HG02571 (cell line): ENCODE results near the gene ZBTB46.
"Not testable (repeated sequence)": the region's sequence is repeated elsewhere in the genome, so short reads cannot be mapped to it uniquely, and the experiment has no call there.

Experiments
- ATAC-seq: cut with Tn5 transposase; IDR thresholded peaks from one replicate; pipeline ENCODE4 v1.9.1; 2021; ENCODE audit warnings: mild to moderate bottlenecking, moderate library complexity; ENCODE audit not compliant: unreplicated experiment

The ZBTB46 gene

DNA sequence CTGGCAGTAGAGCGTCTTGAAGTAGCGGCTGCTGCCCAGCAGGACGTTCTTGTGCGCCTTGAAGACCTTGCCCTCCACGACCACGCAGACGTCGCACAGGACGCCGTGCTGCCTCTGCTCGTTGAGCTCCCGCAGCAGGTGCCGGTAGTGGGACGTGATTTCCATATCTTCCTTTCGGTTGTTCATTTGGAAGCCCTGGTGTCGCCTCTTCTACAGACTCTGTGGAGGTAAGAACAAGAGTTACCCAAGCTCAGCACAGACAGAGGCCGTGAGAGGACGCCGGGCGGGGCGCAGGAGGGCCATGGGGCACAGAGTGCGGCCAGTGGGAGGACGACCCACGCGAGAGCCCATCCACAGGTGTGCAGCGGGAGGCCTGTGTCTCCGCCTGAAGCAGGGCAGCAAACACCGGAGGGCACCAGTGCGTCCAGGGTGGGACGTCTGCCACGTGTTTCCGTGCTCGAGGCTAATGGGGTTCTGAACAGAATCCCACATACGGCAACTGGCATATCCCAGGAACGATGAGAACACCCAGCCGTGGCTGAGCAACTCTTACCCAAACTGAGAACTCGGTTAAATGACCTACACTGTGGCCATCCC lies 40.4 kb downstream of the ZBTB46 start:
- ATAC-seq, result no peak

DNA sequence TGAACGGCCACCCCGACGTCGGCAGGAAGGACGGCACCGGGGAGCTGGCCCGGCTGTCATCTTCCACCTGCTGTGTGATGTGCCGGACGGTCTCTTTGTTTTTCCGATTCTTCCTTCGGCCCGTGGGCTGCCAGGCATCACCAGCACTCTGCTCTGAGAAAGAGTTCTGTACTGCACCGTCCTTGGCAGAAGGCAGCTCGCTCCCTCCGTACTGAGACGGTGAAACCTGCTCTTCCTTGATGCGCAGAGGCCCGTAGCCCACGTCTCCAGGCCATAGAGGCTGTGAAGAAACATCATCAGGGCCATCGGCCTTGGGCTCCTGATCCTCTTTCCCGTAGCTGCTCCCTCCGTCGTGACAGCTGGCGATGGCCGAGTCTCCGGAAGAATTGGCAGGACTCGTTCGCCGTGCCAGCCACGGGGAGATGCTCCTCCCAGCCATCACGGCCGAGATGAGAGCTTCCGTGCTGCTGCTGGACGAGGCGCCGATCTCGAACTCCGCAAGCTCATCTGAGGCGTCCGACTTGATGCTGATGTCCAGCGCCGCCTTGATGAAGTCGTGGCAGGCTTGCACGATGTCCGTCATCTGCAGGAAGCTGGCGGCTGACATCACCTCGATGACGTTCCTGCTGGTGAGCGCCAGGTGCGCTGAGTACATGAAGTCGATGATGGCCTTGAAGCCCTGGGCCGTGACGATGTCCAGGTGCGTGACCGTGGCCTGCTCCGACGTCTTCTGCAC lies 41.1 kb downstream of the ZBTB46 start:
- ATAC-seq, result no peak

- ATAC-seq, result no peak
Observed at GRCh38 chr20:63787749-63788148, 43.3 kb downstream of the ZBTB46 start.

DNA sequence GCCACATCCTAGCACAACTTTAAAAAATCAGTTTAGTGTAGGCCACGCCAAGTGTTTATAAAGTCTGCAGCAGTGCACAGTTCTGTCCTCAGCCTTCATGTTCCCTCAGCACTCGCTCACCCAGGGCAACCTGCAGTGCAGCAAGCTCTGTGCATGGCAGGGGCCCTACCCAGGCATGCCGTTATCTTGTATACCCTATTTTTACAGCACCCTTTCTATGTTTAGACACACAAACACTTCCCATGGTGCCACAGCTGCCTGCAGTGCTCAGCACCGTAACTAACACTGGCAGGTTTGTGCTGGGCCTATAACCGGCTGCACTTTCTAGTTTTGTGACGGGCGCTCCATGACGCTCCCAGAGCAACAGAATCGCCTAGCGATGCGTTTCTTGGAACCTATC lies 43.8 kb downstream of the ZBTB46 start:
- ATAC-seq, result no peak

- no peak for ATAC-seq
Observed at GRCh38 chr20:63785691-63786131, 45.4 kb downstream of the ZBTB46 start.

DNA sequence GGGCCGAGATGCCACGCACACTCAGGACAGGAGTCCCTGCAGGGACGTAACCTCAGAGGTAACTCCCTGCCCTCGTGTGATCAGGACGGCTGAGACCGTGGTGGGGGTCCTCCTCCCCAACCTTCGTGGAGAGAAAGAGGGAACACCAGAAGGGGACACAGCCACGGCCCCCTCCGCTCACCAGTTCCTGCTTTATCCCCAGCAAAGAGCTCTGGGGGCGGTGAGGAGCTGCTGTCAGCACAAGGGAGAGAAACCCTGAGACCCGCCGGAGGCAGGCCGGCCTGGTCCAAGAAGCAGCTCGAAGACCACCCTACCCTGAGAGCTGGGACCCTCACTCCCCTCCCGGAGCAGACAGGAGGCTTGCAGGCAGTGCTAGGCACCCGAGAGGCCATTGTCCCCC lies 47.1 kb downstream of the ZBTB46 start:
- ATAC-seq, result no peak

- no peak for ATAC-seq
Observed at GRCh38 chr20:63782521-63782971, 48.5 kb downstream of the ZBTB46 start.

GRCh38 chr20:63782051-63782471 lies 49.0 kb downstream of the ZBTB46 start:
- no peak for ATAC-seq

DNA sequence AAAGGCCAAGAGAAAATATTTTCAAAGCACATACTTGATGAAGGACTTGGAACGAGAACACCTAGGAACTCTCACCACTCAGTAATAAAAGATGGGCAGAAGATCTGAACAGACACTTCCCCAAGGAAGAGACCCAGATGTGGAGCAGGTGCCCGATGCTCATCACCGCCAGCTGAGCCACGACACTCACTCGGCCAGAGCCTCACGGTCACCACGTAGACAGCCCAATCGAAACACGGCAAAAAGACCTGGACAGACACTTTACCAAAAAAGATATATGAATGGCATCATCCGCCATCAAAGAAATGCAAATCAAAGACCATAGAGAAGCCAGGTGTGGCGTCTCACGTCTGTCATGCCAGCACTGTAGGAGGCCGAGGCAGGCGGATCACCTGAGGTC lies 49.9 kb downstream of the ZBTB46 start:
- no peak for ATAC-seq

DNA sequence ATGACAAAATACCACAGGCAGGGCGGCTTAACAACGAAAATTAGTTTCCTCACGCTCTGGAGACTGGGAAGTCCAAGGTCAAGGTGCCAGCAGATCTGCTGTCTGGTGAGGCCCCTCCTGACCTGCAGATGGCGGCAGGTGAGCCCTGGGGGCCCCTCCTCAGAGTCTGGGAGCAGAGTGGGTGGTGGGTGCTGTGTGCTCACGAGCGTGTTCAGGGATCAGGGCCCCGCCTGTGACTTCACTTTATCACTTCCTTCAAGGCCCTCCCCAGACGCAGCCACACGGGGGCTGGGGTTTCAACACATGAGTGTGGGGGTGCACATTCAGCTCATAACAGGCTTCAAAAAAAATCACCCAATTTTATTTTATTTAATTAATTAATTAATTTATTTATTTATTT lies 52.2 kb downstream of the ZBTB46 start:
- ATAC-seq, result no peak

GRCh38 chr20:63778034-63778752 lies 52.9 kb downstream of the ZBTB46 start:
- ATAC-seq, result no peak

- no peak for ATAC-seq
Observed at GRCh38 chr20:63777614-63778013, 53.5 kb downstream of the ZBTB46 start.

DNA sequence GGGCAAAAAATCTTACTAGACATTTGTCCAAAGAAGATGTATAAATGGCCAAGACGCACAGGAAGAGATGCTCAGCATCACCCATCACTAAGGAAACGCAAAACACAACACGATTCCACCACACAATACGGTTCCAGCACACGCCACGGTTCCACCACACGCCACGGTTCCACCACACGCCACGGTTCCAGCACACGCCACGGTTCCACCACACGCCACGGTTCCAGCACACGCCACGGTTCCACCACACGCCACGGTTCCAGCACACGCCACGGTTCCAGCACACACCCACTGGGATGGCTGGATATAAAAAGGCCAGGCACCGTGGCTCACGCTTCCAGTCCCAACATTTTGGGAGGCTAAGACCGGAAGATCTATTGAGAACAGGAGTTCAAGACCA lies 54.2 kb downstream of the ZBTB46 start:
- ATAC-seq, result not testable (repeated sequence)

DNA sequence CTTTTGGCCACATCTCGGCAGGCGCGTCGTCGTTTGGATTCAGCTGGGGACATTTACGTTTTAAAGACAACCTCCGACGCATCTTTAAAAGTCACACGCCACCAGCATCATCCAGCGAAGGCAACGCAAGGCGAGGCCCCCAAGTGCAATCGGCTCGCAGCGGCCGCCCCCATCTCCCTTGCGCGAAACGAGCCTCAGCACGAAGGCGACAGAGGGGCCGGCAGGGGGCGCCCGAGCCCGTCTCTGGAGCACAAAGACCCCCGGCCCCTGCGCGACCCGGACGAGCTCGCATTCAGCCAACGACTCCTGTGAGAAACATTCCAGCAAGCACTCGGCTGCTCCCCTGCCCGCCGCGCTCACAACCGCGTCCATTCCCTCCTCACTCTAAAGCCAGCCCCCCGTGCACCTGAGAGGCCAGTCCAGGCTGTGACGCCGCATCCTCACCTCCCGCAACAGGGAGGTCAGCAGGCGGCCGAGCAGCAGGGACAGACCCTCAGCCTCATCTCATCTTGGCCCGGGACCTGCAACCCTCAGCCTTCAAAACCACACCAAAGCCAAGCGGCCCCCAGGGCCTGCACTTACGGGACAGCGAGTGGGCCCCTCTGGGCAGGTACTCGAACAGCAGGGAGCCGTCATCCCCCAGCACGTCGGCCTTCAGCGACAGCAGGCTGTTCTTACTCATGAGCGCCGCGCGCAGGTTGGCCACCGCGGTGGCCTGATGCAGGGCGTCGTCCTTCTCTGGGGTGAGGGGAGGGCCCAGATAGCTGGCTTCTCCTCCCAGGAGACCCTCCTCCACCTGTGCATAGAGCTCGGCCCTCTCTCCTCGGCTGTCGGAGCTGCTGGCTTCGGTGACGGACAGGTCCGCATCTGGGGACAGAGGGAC lies 55.7 kb downstream of the ZBTB46 start:
- ATAC-seq, result no peak

DNA sequence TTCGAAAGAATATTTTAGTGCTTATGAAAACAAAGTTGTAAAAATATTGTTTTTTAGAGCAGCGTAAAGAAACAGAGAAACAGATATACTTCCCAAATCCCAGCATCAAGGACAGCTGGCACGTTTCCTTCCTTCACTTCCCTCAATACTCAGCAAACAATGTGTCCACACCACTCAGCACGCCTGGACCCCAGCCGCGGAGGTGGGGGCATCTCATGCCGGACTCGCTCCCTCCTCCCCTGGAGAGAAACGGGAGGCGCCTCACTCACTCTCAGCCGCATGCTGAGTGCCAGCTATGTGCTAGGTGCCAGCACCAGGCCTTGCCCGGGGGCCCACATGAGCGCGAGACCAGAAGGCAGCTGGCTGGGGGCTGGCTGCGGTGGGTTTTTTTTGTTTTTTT lies 56.8 kb downstream of the ZBTB46 start:
- ATAC-seq, result no peak

DNA sequence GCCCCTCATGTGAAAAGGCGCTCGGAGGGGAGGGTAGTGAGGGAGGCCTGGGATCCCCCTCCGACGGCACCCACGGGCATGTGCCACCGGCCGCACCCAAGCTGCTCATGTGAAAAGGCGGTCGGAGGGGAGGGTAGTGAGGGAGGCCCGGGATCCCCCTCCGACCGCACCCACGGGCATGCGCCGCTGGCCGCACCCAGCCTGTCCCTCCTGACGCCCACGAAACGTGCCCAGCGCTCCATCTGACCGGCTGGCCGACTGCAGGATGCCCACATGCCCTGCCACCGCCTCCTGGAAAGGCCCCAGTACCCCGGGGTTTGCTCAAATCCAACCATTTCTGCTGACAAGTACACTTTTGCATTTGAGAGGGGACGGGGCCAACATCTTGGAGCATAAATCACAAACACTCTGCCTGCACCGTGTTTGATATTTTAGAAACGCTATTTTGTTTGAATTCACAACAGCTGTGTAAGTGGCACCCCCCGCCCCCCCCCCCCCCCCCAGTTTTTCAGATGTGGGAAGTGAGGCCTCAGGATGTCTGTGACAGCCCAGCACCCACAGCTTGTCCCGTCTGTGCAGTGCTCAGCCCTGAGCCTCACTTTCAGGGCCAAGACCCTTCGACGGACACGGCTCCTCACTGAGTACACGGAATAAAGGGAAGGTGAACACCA lies 57.4 kb downstream of the ZBTB46 start:
- ATAC-seq, result no peak

DNA sequence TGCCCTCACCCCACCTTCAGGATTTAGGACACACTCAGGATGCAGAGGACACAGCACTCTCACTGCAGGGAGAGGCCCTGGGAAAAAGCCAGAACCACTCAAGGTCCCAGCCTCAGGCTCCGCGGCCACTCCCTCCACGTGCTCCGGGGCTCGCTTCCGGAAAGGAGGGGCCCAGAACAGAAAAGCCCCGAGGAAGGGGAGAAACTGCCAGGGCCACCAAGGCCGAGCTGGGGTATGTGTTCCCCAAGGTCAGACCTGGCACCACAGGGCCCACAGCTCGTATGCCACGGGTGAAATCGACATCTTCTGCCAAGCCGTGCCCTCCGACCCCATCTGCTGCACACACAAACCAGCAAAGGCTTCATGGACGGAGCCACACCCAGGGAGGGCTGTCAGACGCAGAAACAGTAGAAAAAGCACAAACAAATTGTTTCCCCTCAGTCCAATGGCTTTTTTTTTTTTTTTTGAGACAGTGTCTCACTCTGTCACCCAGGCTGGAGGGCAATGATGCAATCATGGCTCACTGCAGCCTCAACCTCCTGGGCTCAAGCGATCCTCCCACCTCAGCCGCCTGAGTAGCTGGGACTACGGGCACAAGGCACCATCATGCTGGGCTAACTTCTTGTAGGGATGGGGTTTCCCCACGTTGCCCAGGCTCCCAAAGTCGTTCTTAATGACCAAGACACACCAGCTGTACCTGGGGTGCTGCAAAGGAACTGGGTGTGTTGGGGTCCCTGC lies 58.1 kb downstream of the ZBTB46 start:
- ATAC-seq, result no peak

GRCh38 chr20:63771046-63771707 lies 59.9 kb downstream of the ZBTB46 start:
- ATAC-seq, result no peak

- no peak for ATAC-seq
Observed at GRCh38 chr20:63769891-63770474, 61.1 kb downstream of the ZBTB46 start.
